NCI-H1694 (cell line): ENCODE results near the gene POM121C.
"Not testable (repeated sequence)": the region's sequence is repeated elsewhere in the genome, so short reads cannot be mapped to it uniquely, and the experiment has no call there.

Experiments
- DNase-seq: peaks from one replicate; lab custom pipeline; 2025; lab: John Stamatoyannopoulos, UW

Gene POM121C

DNA sequence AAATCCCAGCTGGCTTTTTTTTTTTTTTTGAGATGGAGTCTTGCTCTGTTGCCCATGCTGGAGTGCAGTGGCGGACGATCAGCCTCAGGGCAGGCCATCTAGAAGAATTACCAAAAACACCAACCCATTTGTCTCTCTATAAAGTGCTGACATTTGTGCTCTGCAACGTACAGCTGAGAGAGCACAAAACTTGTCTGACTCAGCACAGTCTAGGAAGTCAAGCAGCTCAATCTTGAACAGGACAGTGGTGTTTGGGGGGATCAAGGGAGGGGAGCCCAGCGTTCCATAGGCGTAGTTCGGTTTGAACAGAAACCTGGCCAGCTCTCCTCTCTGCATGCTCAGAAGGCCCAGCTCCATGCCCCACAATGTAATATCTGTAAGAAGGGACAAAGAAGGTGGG lies 92.9 kb downstream of the POM121C start:
- DNase-seq: not testable (repeated sequence)

DNA sequence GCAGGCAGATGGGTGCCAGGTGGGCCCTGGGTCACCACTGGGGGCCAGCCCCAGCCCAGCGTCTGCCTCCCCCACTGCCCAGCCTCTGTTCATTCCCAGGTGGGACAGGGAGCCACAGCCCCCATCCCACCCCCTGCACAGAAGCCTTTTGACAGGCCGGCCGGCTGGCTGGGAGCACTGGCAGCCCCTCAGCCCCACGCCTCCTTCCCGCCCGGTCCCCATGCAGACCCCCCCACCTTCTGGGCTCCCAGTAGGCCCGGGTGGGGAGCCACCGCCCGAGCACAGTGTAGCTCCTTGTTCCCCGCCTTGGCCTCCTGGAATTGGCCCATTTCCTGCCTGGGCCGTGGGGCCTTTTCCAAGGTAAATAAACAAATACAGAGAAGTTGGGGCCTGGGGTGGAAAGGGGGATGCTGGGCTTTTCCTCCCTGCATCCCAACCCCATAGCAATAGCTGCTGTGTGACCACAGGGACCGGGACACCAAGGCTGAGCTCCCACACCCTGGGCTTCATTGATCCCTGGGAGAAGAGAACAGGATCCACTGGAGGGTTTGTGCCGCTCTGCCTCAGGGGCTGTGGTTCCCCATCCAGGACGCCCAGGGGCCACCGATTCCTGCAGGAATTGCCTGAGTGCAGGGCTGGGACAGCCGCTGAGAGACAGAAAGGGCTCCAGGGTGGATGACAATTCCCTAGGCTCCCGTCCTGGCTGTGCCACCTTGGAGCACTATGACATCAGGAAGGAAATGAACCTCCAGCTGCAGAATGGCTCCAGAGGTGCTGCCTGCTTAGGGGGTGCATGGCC lies 111.4 kb downstream of the POM121C start:
- not testable (repeated sequence) for DNase-seq

DNA sequence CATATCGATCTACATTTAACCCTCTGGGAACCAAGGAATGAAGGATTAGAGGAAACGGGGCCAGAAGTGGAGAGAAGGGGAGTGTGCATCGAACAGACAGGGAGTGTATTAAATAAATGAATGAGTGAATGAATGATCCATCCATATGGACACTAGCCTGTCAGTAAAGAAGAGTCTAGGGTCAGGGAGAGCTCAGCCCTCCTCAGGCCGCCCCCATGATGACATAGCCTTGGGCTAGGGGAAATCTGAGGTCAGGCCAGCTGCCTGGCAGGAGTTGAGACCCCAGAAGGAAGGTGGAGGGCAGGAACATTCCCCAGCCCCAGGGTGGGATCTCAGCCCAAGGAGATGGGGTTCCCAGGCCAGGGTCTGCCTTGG lies 112.0 kb downstream of the POM121C start:
- DNase-seq: not testable (repeated sequence)

DNA sequence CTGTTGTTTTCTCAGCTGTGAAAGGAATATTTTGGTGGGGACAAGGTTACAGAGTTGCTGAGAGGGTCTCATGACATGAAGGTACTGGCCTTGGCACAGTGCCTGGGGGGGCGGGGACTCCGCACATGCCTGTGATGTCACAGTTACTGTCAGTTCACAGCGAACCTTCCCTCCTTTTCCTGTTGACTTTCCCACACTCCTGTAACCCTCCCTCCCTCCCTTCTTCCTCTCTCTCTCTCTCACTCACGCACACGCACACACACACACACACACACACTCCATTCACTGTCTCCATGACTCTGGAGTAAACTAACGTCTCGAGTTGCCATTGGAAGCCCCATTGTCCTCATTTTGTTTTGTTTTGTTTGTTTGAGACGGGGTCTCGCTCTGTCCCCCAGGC lies 118.8 kb downstream of the POM121C start:
- DNase-seq: not testable (repeated sequence)
